ENCODE measurements around the gene PTTG2. TPM values are rescaled to one million over a fixed set of nuclear protein-coding genes. Genes with fewer than 3 reads are reported as not detected.
A peak's percentile ranks its signal among the peaks of the same experiment; 100 is the strongest.
"Not testable (repeated sequence)": the region's sequence is repeated elsewhere in the genome, so short reads cannot be mapped to it uniquely, and the experiment has no call there.

PTTG2 gene
- total RNA-seq, 3 donors from 2014 or later, result 1.3 TPM; not detected in 2

GRCh38 chr4:37968747-37969146 lies 8.5 kb downstream of the PTTG2 start:
- no peaks in the 10 kb centered on the region for H3K27me3 ChIP-seq
- no peaks in the 10 kb centered on the region for H3K4me1 ChIP-seq
- no peak overlapping the region for H3K27ac ChIP-seq
- TF ChIP-seq CTCF (IDR thresholded peaks at IDR 0.05) (no peak), POLR2A (IDR thresholded peaks at IDR 0.05) (no peak), POLR2AphosphoS5 (IDR thresholded peaks at IDR 0.05) (no peak)
- H3K9me3 ChIP-seq, result no peaks in the 10 kb centered on the region
- intact Hi-C loops (cut with DNase I; ENCODE audit: low total_unique reads), result no loop called here
- DNase-seq (ENCODE audit: low spot score in 2 of 2), result no peak
- no peaks in the 10 kb centered on the region for H3K36me3 ChIP-seq
- no peak overlapping the region for H3K4me3 ChIP-seq

GRCh38 chr4:37970702-37971101 lies 10.5 kb downstream of the PTTG2 start:
- Histone ChIP-seq H3K27ac (peak overlapping the region; percentile 62 to 76), H3K9me3 (no peaks in the 10 kb centered on the region), H3K4me3 (no peak overlapping the region), H3K27me3 (no peaks in the 10 kb centered on the region), H3K4me1 (no peaks in the 10 kb centered on the region), H3K36me3 (no peaks in the 10 kb centered on the region)
- TF ChIP-seq POLR2A (IDR thresholded peaks at IDR 0.05), result no peak
- TF ChIP-seq CTCF (IDR thresholded peaks at IDR 0.05), result peak; percentile 34 to 62 (median 35)
- intact Hi-C loops (cut with DNase I; ENCODE audit: low total_unique reads), result no loop called here
- peak; percentile 59 to 84 for DNase-seq (ENCODE audit: low spot score in 2 of 2)

GRCh38 chr4:37971202-37971601 lies 11.0 kb downstream of the PTTG2 start:
- Histone ChIP-seq H3K4me1 (no peaks in the 10 kb centered on the region), H3K27ac (peak overlapping the region in 1 of 2 donors; percentile 71), H3K4me3 (no peak overlapping the region), H3K36me3 (no peaks in the 10 kb centered on the region), H3K27me3 (no peaks in the 10 kb centered on the region), H3K9me3 (no peaks in the 10 kb centered on the region)
- no peak for DNase-seq (ENCODE audit: low spot score in 2 of 2)
- TF ChIP-seq POLR2AphosphoS5 (IDR thresholded peaks at IDR 0.05) (no peak), POLR2A (IDR thresholded peaks at IDR 0.05) (no peak), CTCF (IDR thresholded peaks at IDR 0.05) (no peak)
- intact Hi-C loops (cut with DNase I; ENCODE audit: low total_unique reads), result no loop called here

- DNase-seq (ENCODE audit: low spot score in 2 of 2), result no peak
- no peaks in the 10 kb centered on the region for H3K36me3 ChIP-seq
- H3K4me1 ChIP-seq, result no peaks in the 10 kb centered on the region
- TF ChIP-seq CTCF (IDR thresholded peaks at IDR 0.05) (no peak), POLR2A (IDR thresholded peaks at IDR 0.05) (no peak), POLR2AphosphoS5 (IDR thresholded peaks at IDR 0.05) (no peak)
- no peaks in the 10 kb centered on the region for H3K27me3 ChIP-seq
- H3K4me3 ChIP-seq, result no peak overlapping the region
- no peaks in the 10 kb centered on the region for H3K9me3 ChIP-seq
- intact Hi-C loops (cut with DNase I; ENCODE audit: low total_unique reads), result no loop called here
- H3K27ac ChIP-seq, result no peak overlapping the region
Observed at GRCh38 chr4:37973441-37973840, 13.2 kb downstream of the PTTG2 start.

GRCh38 chr4:37975321-37975822 lies 15.2 kb downstream of the PTTG2 start:
- H3K27ac ChIP-seq; H3K27me3 ChIP-seq; H3K4me3 ChIP-seq; H3K36me3 ChIP-seq; H3K9me3 ChIP-seq; H3K4me1 ChIP-seq; DNase-seq (ENCODE audit: low spot score in 2 of 2): not testable (repeated sequence)
- intact Hi-C loops (cut with DNase I; ENCODE audit: low total_unique reads), result loop anchor here (5.0 kb wide), 1 partner anchor 98 kb away; no protein-coding TSS in a partner anchor

GRCh38 chr4:37976507-37976906 lies 16.3 kb downstream of the PTTG2 start:
- Histone ChIP-seq H3K4me3 (peak overlapping the region; percentile 73 to 88 (median 79)), H3K27me3 (no peaks in the 10 kb centered on the region), H3K4me1 (no peaks in the 10 kb centered on the region), H3K27ac (peak overlapping the region; percentile 84 to 93), H3K36me3 (no peaks in the 10 kb centered on the region), H3K9me3 (no peaks in the 10 kb centered on the region)
- intact Hi-C loops (cut with DNase I; ENCODE audit: low total_unique reads), result loop anchor here (5.0 kb wide), 1 partner anchor 99 kb away; no protein-coding TSS in a partner anchor
- no peak for DNase-seq (ENCODE audit: low spot score in 2 of 2)
- TF ChIP-seq POLR2A (IDR thresholded peaks at IDR 0.05), result no peak
- no peak for TF ChIP-seq POLR2AphosphoS5 (IDR thresholded peaks at IDR 0.05)
- TF ChIP-seq CTCF (IDR thresholded peaks at IDR 0.05), result no peak
